K562 (cell line): Measurements from ENCODE around the gene MRPS31. TPM values are rescaled to one million over a fixed set of nuclear protein-coding genes. Genes with fewer than 3 reads are reported as not detected.

ENCODE experiments used
- CXXC5 ChIP-seq: fragments of 250-450 bp; sonication (Bioruptor Pico); IDR thresholded peaks from 2 replicates; pipeline ENCODE4 v1.8.0; 2022; ENCODE audit warnings: inconsistent platforms, mild to moderate bottlenecking, moderate library complexity
- DLX4 ChIP-seq: fragments of 250-450 bp; sonication (Bioruptor Pico); IDR thresholded peaks from 2 replicates; pipeline ENCODE4 v1.6.1; 2021; ENCODE audit warnings: mild to moderate bottlenecking
- FOXJ2 ChIP-seq: fragments of 200-800 bp; sonication (Bioruptor generic); IDR thresholded peaks from 2 replicates; pipeline ENCODE4 v1.6.1; 2016; ENCODE audit warnings: missing genetic modification characterization, missing compliant biosample characterization
- FOXO4 ChIP-seq: fragments of 450-650 bp; formaldehyde crosslinking; IDR thresholded peaks from 2 replicates; pipeline ENCODE4 v1.4.0; 2020; ENCODE audit warnings: mild to moderate bottlenecking, moderate library complexity
- GATAD2A ChIP-seq: fragments of 450-650 bp; IDR thresholded peaks from 2 replicates; pipeline ENCODE4 v1.6.1; 2017
- HMGN3 ChIP-seq: IDR thresholded peaks from 2 replicates; pipeline ENCODE4 v1.6.1; 2011; ENCODE audit warnings: borderline replicate concordance, low read depth, mild to moderate bottlenecking, mixed read lengths, low read length; ENCODE audit not compliant: insufficient read length; ENCODE audit errors: extremely low read depth
- HMGXB4 ChIP-seq: sonication (generic); formaldehyde crosslinking; IDR thresholded peaks from 2 replicates; pipeline ENCODE4 v1.8.1; 2023; ENCODE audit warnings: mild to moderate bottlenecking, missing genetic modification reagents
- MTF1 ChIP-seq: fragments of 250-450 bp; sonication (Bioruptor Pico); IDR thresholded peaks from 2 replicates; pipeline ENCODE4 v1.9.0; 2021; ENCODE audit warnings: moderate library complexity, mild to moderate bottlenecking, inconsistent platforms, borderline replicate concordance
- NBN ChIP-seq: fragments of 450-650 bp; IDR thresholded peaks from 2 replicates; pipeline ENCODE4 v1.6.1; 2016; ENCODE audit warnings: low read depth, mild to moderate bottlenecking
- NFIX ChIP-seq: fragments of 250-450 bp; sonication (Bioruptor Pico); IDR thresholded peaks from 2 replicates; pipeline ENCODE4 v1.4.0; 2020; ENCODE audit warnings: low read depth, mild to moderate bottlenecking, moderate library complexity
- PHTF2 ChIP-seq: fragments of 250-450 bp; sonication (Bioruptor Pico); IDR thresholded peaks from 2 replicates; pipeline ENCODE4 v1.5.0; 2021; ENCODE audit warnings: mild to moderate bottlenecking
- POLR2AphosphoS5 ChIP-seq: IDR thresholded peaks from 2 replicates; pipeline ENCODE4 v1.6.1; 2011; ENCODE audit warnings: mild to moderate bottlenecking, low read depth, low read length, moderate library complexity; ENCODE audit not compliant: control insufficient read depth, insufficient read depth
- POLR2G ChIP-seq: fragments of 200-400 bp; formaldehyde crosslinking; IDR thresholded peaks from 2 replicates; pipeline ENCODE4 v1.6.1; 2017; ENCODE audit warnings: low read depth, mild to moderate bottlenecking, antibody characterized with exemption, low read length, moderate library complexity
- SETDB1 ChIP-seq: IDR thresholded peaks from one replicate; pipeline ENCODE4 v1.6.1; 2012; ENCODE audit warnings: low read length, control low read depth, inconsistent platforms
- SMAD4 ChIP-seq: fragments of 250-450 bp; sonication (Bioruptor Pico); conservative IDR thresholded peaks from 2 replicates; pipeline ENCODE4 v1.8.0; 2021; ENCODE audit warnings: inconsistent platforms, mild to moderate bottlenecking, moderate library complexity
- SNIP1 ChIP-seq: fragments of 450-650 bp; IDR thresholded peaks from 2 replicates; pipeline ENCODE4 v1.7.1; 2017; ENCODE audit warnings: low read depth, mild to moderate bottlenecking
- SP2 ChIP-seq: IDR thresholded peaks from 2 replicates; pipeline ENCODE4 v1.6.1; 2011; ENCODE audit warnings: mild to moderate bottlenecking, low read depth, low read length, moderate library complexity; ENCODE audit not compliant: poor library complexity, severe bottlenecking; ENCODE audit errors: extremely low read depth
- U2AF1 ChIP-seq: fragments of 200-400 bp; formaldehyde crosslinking; optimal IDR thresholded peaks from 2 replicates; pipeline ENCODE3; 2017; ENCODE audit warnings: mild to moderate bottlenecking, low read depth, low read length, moderate library complexity
- ZNF239 ChIP-seq: fragments of 250-450 bp; sonication (Bioruptor Pico); IDR thresholded peaks from 2 replicates; pipeline ENCODE4 v1.4.0; 2020; ENCODE audit warnings: mild to moderate bottlenecking
- ZNF3 ChIP-seq: fragments of 250-450 bp; sonication (Bioruptor Pico); IDR thresholded peaks from 2 replicates; pipeline ENCODE4 v1.5.0; 2021; ENCODE audit warnings: mild to moderate bottlenecking, moderate library complexity
- ZNF347 ChIP-seq: fragments of 450-650 bp; formaldehyde crosslinking; IDR thresholded peaks from 2 replicates; pipeline ENCODE4 v1.4.0; 2020; ENCODE audit warnings: low read depth, mild to moderate bottlenecking, moderate library complexity
- ZNF395 ChIP-seq: fragments of 200-800 bp; sonication (Bioruptor generic); IDR thresholded peaks from 2 replicates; pipeline ENCODE4 v1.6.1; 2017; ENCODE audit warnings: missing genetic modification characterization, missing compliant biosample characterization
- ZSCAN32 ChIP-seq: fragments of 450-650 bp; formaldehyde crosslinking; IDR thresholded peaks from 2 replicates; pipeline ENCODE4 v1.4.0; 2020; ENCODE audit warnings: mild to moderate bottlenecking, moderate library complexity
- polyA plus RNA-seq, 8 experiments: library from polyadenylated mRNA; depleted of rRNA in 4 of 8; stranded (reverse) in 5 of 8; unstranded in 3 of 8; fragments of >200 nt; fragmentation: Nextera tagmentation in 2 of 8; fragmentation: Illumina TruSeq in 1 of 8; extraction: Ambion mirVana in 2 of 8; extraction: Trizol in 1 of 8; gene quantifications; 2 replicates each; pipeline versions ENCODE4 v1.2.1 to v1.2.3, GENCODE V29; 2011 to 2014; ENCODE audit warnings: inconsistent platforms in 1 of 8, missing spikeins in 1 of 8
- total RNA-seq, 7 experiments: library from RNA; depleted of rRNA in 6 of 7; stranded (reverse); fragments of >200 nt in 6 of 7; fragmentation: Illumina TruSeq in 2 of 7; extraction: Trizol in 2 of 7; gene quantifications; 2 replicates each; pipeline versions ENCODE4 v1.2.1 to v1.2.3, GENCODE V29; 2011 to 2021; ENCODE audit warnings: low replicate concordance in 1 of 7

MRPS31 gene
- total and polyA plus RNA-seq, 9 of the 15 experiments (the other 6 are each of a cell fraction or from before 2014, with no cell fraction given) = 20.3 to 57.8 (median 37.1) TPM

- TF ChIP-seq NFIX (CRISPR knock-in tag) (no peak), CXXC5 (peak; percentile 76), ZNF239 (CRISPR knock-in tag) (no peak), POLR2G (peak; percentile 88), SP2 (no peak), NBN (no peak), FOXO4 (CRISPR knock-in tag) (no peak), SMAD4 (CRISPR knock-in tag) (no peak; the same call in 1 of the 2 replicates), U2AF1 (no peak), ZNF347 (CRISPR knock-in tag) (no peak), GATAD2A (no peak), FOXJ2 (tag) (no peak), ZNF395 (0 out of 2 replicates have a peak, but pooled peaks have one; percentile 47), MTF1 (CRISPR knock-in tag) (no peak), HMGXB4 (CRISPR knock-in tag) (0 out of 2 replicates have a peak, but pooled peaks have one; percentile 37), DLX4 (CRISPR knock-in tag) (no peak), ZNF3 (no peak), SNIP1 (no peak), HMGN3 (peak; percentile 51), PHTF2 (CRISPR knock-in tag) (no peak), ZSCAN32 (no peak), POLR2AphosphoS5 (0 out of 2 replicates have a peak, but pooled peaks have one; percentile 30), SETDB1 (no peak)
Measured at GRCh38 chr13:40789275-40790153, 18.5 kb upstream of the MRPS31 start, which contains the start of gene SLC25A15 (continued).
